Measurements from ENCODE around the gene AP1G2. TPM values are rescaled to one million over a fixed set of nuclear protein-coding genes. Genes with fewer than 3 reads are reported as not detected.

Gene AP1G2
- total RNA-seq, 1 donor from 2014 or later: 146 TPM

GRCh38 chr14:23608454-23608853 is 40.9 kb upstream of the AP1G2 start:
- H3K27ac ChIP-seq: no peak overlapping the region
- no peak for DNase-seq

GRCh38 chr14:23605931-23606585 is 38.5 kb upstream of the AP1G2 start:
- Histone ChIP-seq H3K9me3 (no peaks in the 10 kb centered on the region), H3K27ac (no peak overlapping the region), H3K36me3 (no peaks in the 10 kb centered on the region), H3K4me1 (peaks cover 3% of the 10 kb centered on the region), H3K4me3 (no peak overlapping the region), H3K27me3 (ENCODE audit: low read depth) (no peaks in the 10 kb centered on the region)
- intact Hi-C loops (cut with DNase I): no loop called here
- no peak for DNase-seq
- TF ChIP-seq CTCF (IDR thresholded peaks at IDR 0.05): no peak
- ATAC-seq: no peak

More at GRCh38 chr14:23608454-23608853, 40.9 kb upstream of the AP1G2 start:
- no peaks in the 10 kb centered on the region for H3K9me3 ChIP-seq
- peaks cover 3% of the 10 kb centered on the region for H3K4me1 ChIP-seq
- intact Hi-C loops (cut with DNase I): no loop called here
- ATAC-seq: no peak
- H3K36me3 ChIP-seq: no peaks in the 10 kb centered on the region
- H3K4me3 ChIP-seq: no peak overlapping the region
- no peaks in the 10 kb centered on the region for H3K27me3 ChIP-seq (ENCODE audit: low read depth)
- TF ChIP-seq CTCF (IDR thresholded peaks at IDR 0.05): no peak

GRCh38 chr14:23604675-23605170 is 37.1 kb upstream of the AP1G2 start:
- H3K9me3 ChIP-seq: no peaks in the 10 kb centered on the region
- DNase-seq: no peak
- no peak for ATAC-seq
- H3K27me3 ChIP-seq (ENCODE audit: low read depth): no peaks in the 10 kb centered on the region
- H3K4me3 ChIP-seq: no peak overlapping the region
- no peaks in the 10 kb centered on the region for H3K36me3 ChIP-seq
- intact Hi-C loops (cut with DNase I): no loop called here
- no peak overlapping the region for H3K27ac ChIP-seq
- no peaks in the 10 kb centered on the region for H3K4me1 ChIP-seq
- TF ChIP-seq CTCF (IDR thresholded peaks at IDR 0.05): no peak

- Histone ChIP-seq H3K4me1 (no peaks in the 10 kb centered on the region), H3K4me3 (no peak overlapping the region), H3K36me3 (no peaks in the 10 kb centered on the region), H3K27me3 (ENCODE audit: low read depth) (no peaks in the 10 kb centered on the region), H3K27ac (no peak overlapping the region), H3K9me3 (peaks cover 4% of the 10 kb centered on the region)
- intact Hi-C loops (cut with DNase I): no loop called here
- no peak for DNase-seq
- TF ChIP-seq CTCF (IDR thresholded peaks at IDR 0.05): no peak
- ATAC-seq: no peak
Measured at GRCh38 chr14:23604148-23604547, 36.6 kb upstream of the AP1G2 start.

GRCh38 chr14:23603103-23603502 is 35.5 kb upstream of the AP1G2 start:
- H3K9me3 ChIP-seq: peaks cover 5% of the 10 kb centered on the region
- H3K36me3 ChIP-seq: no peaks in the 10 kb centered on the region
- TF ChIP-seq CTCF (IDR thresholded peaks at IDR 0.05): no peak
- H3K27ac ChIP-seq: no peak overlapping the region
- intact Hi-C loops (cut with DNase I): no loop called here
- DNase-seq (no peak), ATAC-seq (no peak)
- no peak overlapping the region for H3K4me3 ChIP-seq
- H3K27me3 ChIP-seq (ENCODE audit: low read depth): no peaks in the 10 kb centered on the region
- H3K4me1 ChIP-seq: no peaks in the 10 kb centered on the region
